Stomach (tissue), 4 donors: Measurements from ENCODE around the gene STK32A.

Source experiments
- EP300 ChIP-seq: sonication (generic); formaldehyde crosslinking; IDR thresholded peaks from one replicate; pipeline ENCODE4 v1.6.1; 2017; ENCODE audit warnings: antibody characterized with exemption
- POLR2A ChIP-seq, 4 donors: fragments of 450-650 bp; IDR thresholded peaks; one replicate each; pipeline ENCODE4 v1.6.1; 2016; ENCODE audit warnings: antibody characterized with exemption in 4 of 4, control low read depth in 2 of 4, mild to moderate bottlenecking in 1 of 4, moderate library complexity in 1 of 4
- POLR2AphosphoS5 ChIP-seq, 3 donors: sonication (generic); formaldehyde crosslinking; IDR thresholded peaks; one replicate each; pipeline ENCODE4 v1.6.1; 2016; ENCODE audit warnings: antibody characterized with exemption in 3 of 3
- TF ChIP-seq, protein P1 (sequence below), 7 experiments: fragments of 450-650 bp in 4 of 7; fragments of 200-600 bp in 3 of 7; sonication (generic) in 3 of 7; IDR thresholded peaks; one replicate each; pipeline ENCODE4 v1.5.1; 2016 to 2019; ENCODE audit warnings: antibody characterized with exemption in 7 of 7, control low read depth in 2 of 7, mild to moderate bottlenecking in 1 of 7

DNA sequence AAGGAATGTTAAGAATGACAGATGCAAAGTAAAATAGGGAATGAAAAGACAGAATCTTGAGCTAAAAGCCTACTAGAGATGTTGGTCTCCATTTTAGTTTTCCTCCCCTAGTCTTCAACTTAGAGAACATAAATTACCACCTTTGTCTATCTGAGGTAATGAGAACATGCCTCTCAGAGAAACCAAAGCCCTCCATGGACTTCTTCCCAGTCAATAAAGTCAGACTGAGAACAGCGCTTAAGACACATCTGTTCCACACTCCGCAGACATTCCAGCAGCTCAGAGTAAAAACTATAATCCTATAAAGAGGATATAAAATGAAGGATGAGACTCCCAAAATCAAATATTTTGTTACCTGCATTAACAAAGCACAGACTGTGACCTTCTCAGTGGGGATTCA is 195.8 kb downstream of the STK32A start:
- TF ChIP-seq POLR2A (IDR thresholded peaks at IDR 0.05) (no peak), POLR2AphosphoS5 (IDR thresholded peaks at IDR 0.05) (no peak), EP300 (no peak)
- TF ChIP-seq, protein P1, sequence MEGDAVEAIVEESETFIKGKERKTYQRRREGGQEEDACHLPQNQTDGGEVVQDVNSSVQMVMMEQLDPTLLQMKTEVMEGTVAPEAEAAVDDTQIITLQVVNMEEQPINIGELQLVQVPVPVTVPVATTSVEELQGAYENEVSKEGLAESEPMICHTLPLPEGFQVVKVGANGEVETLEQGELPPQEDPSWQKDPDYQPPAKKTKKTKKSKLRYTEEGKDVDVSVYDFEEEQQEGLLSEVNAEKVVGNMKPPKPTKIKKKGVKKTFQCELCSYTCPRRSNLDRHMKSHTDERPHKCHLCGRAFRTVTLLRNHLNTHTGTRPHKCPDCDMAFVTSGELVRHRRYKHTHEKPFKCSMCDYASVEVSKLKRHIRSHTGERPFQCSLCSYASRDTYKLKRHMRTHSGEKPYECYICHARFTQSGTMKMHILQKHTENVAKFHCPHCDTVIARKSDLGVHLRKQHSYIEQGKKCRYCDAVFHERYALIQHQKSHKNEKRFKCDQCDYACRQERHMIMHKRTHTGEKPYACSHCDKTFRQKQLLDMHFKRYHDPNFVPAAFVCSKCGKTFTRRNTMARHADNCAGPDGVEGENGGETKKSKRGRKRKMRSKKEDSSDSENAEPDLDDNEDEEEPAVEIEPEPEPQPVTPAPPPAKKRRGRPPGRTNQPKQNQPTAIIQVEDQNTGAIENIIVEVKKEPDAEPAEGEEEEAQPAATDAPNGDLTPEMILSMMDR (IDR thresholded peaks at IDR 0.05) = no peak
